ENCODE measurements around the gene PDZRN3.

The PDZRN3 gene

GRCh38 chr3:73353649-73354217, 271.0 kb downstream of the PDZRN3 start:
- no peak for TF ChIP-seq PPARA (CRISPR knock-in tag; IDR thresholded peaks at IDR 0.05; ENCODE audit: borderline replicate concordance)
- no peak for TF ChIP-seq ZNF70 (CRISPR knock-in tag; IDR thresholded peaks at IDR 0.05)
- ATAC-seq, result no peak

DNA sequence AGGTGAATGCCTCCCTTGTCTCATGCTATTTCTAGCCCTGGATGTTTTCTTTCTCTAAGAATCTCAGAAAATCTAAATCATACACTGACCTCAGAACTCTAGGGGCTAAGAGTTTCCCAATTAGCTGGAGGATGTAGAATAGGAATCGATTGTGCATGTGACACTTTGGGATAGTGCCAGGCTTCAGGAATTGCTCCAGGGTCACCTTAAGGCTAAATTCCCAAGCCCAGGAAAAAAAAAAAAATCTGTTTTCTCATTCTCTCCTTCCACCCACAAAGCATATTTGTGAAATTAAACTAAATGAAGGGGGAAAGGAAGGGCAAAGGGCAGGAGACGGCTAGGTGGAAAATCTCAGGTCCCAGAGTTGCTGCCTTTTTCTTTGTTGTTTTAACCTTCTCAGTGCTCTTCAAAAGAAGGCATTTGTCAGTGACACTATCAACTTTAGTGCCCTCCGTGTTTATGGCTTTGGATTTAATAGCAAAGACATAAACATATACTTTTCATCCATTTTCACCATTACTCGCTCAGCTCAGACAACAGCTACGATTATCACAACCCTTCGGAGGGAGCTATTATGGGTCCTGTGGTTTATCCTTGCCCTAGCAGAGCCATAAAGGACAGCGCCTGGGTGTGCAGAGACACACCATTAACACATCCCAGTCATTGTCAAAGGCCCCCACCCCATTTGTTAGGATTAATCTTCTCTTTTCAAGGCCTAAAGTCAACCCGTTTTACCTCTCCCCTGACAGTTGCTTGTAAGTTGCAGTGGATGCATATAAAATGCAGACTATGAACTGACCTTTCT, 271.7 kb downstream of the PDZRN3 start:
- no peak for ATAC-seq
- TF ChIP-seq CSRNP3 (CRISPR knock-in tag; IDR thresholded peaks at IDR 0.05) (no peak), ZNF565 (CRISPR knock-in tag; conservative IDR thresholded peaks at IDR 0.05; ENCODE audit: low read depth) (no peak), ISL1 (CRISPR knock-in tag; IDR thresholded peaks at IDR 0.05) (peak; percentile 66)
- TF ChIP-seq, protein P1, sequence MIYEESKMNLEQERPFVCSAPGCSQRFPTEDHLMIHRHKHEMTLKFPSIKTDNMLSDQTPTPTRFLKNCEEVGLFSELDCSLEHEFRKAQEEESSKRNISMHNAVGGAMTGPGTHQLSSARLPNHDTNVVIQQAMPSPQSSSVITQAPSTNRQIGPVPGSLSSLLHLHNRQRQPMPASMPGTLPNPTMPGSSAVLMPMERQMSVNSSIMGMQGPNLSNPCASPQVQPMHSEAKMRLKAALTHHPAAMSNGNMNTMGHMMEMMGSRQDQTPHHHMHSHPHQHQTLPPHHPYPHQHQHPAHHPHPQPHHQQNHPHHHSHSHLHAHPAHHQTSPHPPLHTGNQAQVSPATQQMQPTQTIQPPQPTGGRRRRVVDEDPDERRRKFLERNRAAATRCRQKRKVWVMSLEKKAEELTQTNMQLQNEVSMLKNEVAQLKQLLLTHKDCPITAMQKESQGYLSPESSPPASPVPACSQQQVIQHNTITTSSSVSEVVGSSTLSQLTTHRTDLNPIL (CRISPR knock-in tag; IDR thresholded peaks at IDR 0.05; ENCODE audit: low read depth), result no peak

- peak; percentile 71 for ATAC-seq
- peak; percentile 63 for TF ChIP-seq ZFP3 (CRISPR knock-in tag; IDR thresholded peaks at IDR 0.05)
- TF ChIP-seq CSDC2 (CRISPR knock-in tag; IDR thresholded peaks at IDR 0.05), result no peak
- peak; percentile 62; the same call in 1 of the 2 replicates for TF ChIP-seq CSRNP3 (CRISPR knock-in tag; IDR thresholded peaks at IDR 0.05)
- TF ChIP-seq ZNF8 (CRISPR knock-in tag; IDR thresholded peaks at IDR 0.05), result no peak
- TF ChIP-seq ZC3H10 (CRISPR knock-in tag; IDR thresholded peaks at IDR 0.05), result no peak
- TF ChIP-seq, protein P2, sequence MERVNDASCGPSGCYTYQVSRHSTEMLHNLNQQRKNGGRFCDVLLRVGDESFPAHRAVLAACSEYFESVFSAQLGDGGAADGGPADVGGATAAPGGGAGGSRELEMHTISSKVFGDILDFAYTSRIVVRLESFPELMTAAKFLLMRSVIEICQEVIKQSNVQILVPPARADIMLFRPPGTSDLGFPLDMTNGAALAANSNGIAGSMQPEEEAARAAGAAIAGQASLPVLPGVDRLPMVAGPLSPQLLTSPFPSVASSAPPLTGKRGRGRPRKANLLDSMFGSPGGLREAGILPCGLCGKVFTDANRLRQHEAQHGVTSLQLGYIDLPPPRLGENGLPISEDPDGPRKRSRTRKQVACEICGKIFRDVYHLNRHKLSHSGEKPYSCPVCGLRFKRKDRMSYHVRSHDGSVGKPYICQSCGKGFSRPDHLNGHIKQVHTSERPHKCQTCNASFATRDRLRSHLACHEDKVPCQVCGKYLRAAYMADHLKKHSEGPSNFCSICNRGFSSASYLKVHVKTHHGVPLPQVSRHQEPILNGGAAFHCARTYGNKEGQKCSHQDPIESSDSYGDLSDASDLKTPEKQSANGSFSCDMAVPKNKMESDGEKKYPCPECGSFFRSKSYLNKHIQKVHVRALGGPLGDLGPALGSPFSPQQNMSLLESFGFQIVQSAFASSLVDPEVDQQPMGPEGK (CRISPR knock-in tag; IDR thresholded peaks at IDR 0.05; ENCODE audit: borderline replicate concordance), result peak; percentile 73; the same call in 1 of the 2 replicates
- no peak for TF ChIP-seq RARB (CRISPR knock-in tag; IDR thresholded peaks at IDR 0.05)
- TF ChIP-seq GLIS3 (CRISPR knock-in tag; IDR thresholded peaks at IDR 0.05), result peak; percentile 51
- no peak for TF ChIP-seq OSR1 (CRISPR knock-in tag; IDR thresholded peaks at IDR 0.05)
- TF ChIP-seq, protein P1 (CRISPR knock-in tag; IDR thresholded peaks at IDR 0.05; ENCODE audit: low read depth), result peak; percentile 77; the same call in 1 of the 2 replicates
- TF ChIP-seq, protein P3, sequence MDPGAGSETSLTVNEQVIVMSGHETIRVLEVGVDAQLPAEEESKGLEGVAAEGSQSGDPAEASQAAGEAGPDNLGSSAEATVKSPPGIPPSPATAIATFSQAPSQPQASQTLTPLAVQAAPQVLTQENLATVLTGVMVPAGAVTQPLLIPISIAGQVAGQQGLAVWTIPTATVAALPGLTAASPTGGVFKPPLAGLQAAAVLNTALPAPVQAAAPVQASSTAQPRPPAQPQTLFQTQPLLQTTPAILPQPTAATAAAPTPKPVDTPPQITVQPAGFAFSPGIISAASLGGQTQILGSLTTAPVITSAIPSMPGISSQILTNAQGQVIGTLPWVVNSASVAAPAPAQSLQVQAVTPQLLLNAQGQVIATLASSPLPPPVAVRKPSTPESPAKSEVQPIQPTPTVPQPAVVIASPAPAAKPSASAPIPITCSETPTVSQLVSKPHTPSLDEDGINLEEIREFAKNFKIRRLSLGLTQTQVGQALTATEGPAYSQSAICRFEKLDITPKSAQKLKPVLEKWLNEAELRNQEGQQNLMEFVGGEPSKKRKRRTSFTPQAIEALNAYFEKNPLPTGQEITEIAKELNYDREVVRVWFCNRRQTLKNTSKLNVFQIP (CRISPR knock-in tag; IDR thresholded peaks at IDR 0.05; ENCODE audit: borderline replicate concordance, low read depth), result no peak; the same call in 1 of the 2 replicates
- TF ChIP-seq SNAI2 (CRISPR knock-in tag; IDR thresholded peaks at IDR 0.05), result peak; percentile 74; the same call in 1 of the 2 replicates
- no peak for TF ChIP-seq PPARA (CRISPR knock-in tag; IDR thresholded peaks at IDR 0.05; ENCODE audit: borderline replicate concordance)
- TF ChIP-seq, protein P4, sequence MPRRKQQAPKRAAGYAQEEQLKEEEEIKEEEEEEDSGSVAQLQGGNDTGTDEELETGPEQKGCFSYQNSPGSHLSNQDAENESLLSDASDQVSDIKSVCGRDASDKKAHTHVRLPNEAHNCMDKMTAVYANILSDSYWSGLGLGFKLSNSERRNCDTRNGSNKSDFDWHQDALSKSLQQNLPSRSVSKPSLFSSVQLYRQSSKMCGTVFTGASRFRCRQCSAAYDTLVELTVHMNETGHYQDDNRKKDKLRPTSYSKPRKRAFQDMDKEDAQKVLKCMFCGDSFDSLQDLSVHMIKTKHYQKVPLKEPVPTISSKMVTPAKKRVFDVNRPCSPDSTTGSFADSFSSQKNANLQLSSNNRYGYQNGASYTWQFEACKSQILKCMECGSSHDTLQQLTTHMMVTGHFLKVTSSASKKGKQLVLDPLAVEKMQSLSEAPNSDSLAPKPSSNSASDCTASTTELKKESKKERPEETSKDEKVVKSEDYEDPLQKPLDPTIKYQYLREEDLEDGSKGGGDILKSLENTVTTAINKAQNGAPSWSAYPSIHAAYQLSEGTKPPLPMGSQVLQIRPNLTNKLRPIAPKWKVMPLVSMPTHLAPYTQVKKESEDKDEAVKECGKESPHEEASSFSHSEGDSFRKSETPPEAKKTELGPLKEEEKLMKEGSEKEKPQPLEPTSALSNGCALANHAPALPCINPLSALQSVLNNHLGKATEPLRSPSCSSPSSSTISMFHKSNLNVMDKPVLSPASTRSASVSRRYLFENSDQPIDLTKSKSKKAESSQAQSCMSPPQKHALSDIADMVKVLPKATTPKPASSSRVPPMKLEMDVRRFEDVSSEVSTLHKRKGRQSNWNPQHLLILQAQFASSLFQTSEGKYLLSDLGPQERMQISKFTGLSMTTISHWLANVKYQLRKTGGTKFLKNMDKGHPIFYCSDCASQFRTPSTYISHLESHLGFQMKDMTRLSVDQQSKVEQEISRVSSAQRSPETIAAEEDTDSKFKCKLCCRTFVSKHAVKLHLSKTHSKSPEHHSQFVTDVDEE (CRISPR knock-in tag; IDR thresholded peaks at IDR 0.05), result peak; percentile 67; the same call in 1 of the 2 replicates
- TF ChIP-seq ZFP30 (CRISPR knock-in tag; IDR thresholded peaks at IDR 0.05), result peak; percentile 70
- TF ChIP-seq BACH2 (CRISPR knock-in tag; IDR thresholded peaks at IDR 0.05; ENCODE audit: borderline replicate concordance), result no peak
- peak; percentile 99 for TF ChIP-seq ISL1 (CRISPR knock-in tag; IDR thresholded peaks at IDR 0.05)
- TF ChIP-seq TCF4 (CRISPR knock-in tag; IDR thresholded peaks at IDR 0.05; ENCODE audit: borderline replicate concordance), result peak; percentile 87; the same call in 1 of the 2 replicates
Measured at GRCh38 chr3:73351423-73352071, 273.2 kb downstream of the PDZRN3 start.
